RPMI8226 (cell line): ENCODE measurements around the gene IDH1.

ENCODE experiments used
- DNase-seq: peaks from one replicate; pipeline ENCODE4 v3.0.0-alpha.2; 2015

IDH1 gene

DNA sequence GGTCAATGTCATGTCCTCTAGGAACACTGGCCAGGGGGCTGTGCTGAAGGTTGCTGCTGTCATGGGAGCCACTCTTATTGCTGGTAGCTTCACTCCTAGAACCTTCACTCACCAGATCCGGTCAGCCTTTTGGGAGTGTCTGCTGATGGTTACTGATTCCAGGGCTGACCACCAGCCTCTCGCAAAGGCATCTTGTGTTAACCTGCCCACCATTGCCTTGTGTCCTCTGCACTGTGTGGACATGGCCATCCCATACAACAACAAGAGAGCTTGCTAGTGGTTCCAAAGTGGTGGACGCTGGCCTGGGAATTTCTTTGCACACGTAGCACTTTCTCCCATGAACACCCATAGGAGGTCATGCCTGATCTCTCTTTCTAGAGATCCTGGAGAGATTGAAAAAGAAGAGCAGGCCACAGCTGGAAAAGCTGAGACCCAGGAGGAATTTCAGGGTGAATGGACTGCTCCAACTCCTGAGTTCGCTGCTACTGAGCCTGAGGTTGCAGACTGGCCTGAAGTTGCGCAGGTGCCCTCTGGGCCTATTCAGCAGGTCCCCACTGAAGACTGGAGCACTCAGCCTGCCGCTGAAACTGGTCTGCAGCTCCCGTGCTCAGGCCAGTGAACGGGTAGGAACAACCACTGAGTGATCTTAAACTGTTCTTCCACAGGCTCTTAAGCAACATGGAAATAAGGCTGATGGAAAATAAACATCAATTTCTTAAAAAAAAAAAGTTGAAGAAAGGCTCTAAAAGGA lies 46.4 kb downstream of the IDH1 start:
- no peak for DNase-seq

DNA sequence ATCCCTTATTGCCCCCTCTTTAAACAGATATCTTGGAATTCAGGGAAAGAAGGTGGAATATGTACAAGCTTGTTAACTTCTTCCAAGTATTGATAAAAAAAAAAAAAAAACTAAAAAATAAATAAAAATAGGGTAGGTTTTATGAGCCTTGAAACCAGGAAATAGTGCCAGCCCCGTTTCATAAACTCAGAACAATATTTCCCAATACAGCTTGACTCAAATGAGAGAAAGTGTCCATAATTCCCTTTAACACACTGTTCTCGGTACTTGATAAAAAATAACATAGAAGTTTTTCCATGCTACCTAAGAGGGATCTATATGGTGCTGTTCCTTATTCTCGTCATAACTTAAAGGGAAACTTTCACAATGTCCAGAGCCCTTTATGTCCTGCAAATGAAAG lies 47.1 kb downstream of the IDH1 start:
- no peak for DNase-seq

DNA sequence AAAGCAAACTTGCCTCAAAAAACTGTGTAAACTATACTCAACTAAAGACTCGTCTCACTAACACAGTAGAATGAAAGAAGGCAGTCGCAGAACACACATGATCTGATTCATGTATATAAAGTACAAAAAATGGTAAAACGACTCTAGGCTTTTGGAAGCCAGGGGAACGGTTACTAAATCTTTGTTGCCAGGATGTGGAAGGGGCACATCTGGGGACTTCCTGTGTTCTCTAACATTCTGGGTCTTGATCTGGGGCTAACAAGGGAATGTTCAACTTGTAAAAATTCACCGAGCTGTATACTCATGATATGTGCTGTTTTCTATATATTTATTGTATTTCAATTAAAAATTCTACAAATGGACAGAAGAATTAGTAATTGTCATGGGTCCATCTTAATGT lies 50.7 kb downstream of the IDH1 start:
- no peak for DNase-seq

DNA sequence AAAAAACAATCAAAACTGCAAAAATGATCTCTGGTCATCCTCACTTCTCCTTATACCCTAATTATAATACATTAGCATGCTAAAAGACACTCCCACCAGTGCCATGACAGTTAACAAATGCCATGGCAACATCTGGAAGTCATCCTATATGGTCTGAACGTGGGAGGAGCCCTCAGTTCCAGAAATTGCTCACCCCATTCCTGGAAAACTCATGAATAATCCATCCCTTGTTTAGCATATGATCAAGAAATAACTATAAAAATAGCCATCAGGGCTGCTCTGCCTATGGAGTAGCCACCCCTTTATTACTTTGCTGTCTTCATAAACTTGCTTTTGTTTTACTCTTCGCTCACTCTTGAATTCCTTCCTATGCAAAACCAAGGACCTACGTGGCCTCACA lies 59.3 kb downstream of the IDH1 start:
- no peak for DNase-seq

DNA sequence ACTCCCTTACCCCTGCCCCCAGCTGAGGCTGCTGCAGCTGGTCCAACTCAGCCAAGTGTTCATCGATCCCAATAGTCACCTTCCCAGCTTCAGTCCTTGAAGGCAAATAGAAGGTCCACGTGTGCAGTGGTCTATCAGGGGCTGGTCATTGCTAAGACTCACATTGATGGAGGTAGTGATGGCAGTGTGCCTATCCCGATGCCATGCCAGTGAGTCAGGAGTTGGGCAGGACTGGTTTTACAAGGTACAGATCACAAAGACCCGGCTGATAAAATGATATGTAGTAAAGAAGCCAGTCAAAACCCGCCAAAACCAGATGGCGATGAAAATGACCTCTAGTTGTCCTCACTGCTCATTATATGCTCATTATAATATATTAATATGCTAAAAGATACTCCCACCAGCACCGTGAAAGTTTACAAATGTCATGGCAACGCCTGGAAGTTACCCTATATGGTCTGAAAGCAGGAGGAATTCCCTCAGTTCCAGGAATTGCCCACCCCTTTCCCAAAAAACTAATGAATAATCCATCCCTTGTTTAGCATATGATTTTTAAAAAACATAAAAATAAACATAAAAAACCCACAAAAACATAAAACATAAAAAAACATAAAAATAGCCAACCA lies 62.1 kb downstream of the IDH1 start:
- DNase-seq = no peak

DNA sequence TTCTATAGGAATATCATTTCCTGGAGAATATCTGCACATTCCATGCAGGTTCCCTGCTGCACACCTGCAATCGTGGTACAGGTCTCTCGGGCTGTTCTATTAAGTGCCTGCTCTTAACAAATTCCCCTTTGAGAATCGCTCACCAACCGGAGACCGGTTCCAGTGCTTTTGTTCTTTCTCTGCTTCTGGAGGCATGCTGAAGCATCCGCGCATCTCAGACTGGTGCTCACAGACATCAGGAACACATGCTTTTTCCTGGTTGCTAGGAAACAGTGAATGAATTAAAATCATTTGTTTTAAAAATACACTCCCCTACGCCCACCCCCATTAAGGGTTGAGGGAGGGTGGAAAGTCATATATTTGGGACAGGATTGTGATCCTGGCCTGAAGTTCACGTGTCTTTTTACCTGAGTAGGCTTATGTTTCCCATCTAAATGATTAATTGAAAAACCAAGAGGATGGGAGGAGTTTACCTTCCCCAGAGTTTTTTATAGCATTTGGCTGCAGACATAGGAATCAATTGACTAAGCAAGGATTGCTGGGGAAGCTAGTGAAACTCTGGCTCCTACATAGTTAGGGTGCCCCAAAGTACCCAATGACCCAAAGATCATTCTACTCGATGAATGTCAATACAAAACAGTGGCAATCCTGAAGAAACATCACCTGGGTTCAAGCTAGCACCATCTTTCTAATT lies 64.9 kb downstream of the IDH1 start, which contains the start of gene C2orf80:
Gene C2orf80, minus strand, starts transcription at position 221 of the 694 bp plus-strand sequence. CDS start 3,044 bp downstream, outside the sequence.
- no peak for DNase-seq

DNA sequence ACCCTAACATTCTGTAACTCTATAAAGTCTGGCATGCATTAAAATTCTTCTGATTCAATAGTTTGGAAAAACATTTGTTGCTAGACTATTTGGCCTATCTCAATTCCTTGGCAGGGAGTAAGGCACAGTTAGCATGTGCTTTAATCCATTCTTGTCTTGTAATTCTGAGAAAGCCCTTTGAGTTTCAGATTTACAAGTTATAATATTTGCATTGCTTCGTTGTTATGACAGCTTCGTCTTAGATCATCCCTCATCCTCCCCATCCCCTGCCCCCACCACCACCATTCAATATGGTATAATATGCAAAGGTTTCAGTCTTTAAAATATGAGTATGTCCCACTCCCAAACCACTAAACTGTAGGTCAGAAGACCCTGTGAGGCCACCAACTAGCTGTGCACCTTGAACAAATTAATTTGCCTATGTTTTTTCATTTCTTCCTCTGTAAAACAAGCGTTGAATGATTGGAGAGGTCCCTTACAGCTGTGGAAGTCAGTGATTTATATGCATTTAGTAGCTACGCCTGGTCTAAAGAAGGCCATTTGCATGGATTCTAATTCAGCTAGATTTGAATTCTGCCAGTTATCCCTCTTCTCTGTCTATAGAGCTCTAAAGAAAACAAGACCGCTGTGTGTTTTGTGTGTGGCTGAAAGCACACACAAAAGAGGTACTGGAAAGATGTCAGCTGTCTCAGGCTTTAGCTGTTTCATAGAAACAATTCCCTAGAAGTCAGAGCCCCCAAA lies 65.6 kb downstream of the IDH1 start:
- no peak for DNase-seq

DNA sequence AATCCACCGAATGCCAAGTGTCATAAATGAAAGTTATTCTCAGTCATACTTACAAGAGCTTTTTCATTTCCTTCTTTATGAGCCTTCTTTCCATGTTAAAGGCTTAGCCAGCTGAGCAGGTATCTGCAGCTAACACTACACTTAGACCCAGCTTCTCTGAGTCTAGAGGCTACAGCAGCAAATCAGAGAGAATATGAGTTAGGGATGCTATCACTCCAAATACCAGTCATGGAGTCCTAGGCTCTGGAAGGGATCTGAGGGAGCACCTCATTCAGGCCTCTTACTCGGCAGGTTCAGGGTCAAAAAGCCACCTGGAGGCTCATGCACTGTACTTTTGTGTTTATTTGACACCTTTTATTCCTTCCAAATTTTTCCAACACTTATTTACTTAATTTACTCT lies 68.0 kb downstream of the IDH1 start:
- DNase-seq = no peak

DNA sequence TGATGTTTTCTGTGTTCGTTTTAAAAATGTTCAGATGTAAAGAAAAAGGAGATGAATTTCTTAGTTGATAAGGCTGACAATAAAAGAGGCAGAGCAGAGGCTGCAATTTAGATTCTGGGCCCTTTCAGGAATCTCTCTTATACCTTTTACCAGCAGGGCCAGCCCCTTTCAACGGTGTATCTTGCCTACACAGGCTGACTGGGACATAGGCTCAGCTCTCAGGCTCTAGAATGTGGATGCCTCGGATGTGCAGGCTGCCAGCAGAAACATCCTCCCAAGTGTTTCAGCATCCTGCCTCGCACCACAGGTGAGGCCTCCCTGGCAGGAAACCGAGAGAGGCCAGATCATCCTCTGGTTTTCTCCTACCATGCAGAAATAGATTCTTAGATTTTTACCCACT lies 68.4 kb downstream of the IDH1 start:
- DNase-seq = no peak
